ENCODE results near the gene BLID. TPM values are rescaled to one million over a fixed set of nuclear protein-coding genes. Genes with fewer than 3 reads are reported as not detected.

The BLID gene
- polyA plus RNA-seq, 10 donors = not detected

DNA sequence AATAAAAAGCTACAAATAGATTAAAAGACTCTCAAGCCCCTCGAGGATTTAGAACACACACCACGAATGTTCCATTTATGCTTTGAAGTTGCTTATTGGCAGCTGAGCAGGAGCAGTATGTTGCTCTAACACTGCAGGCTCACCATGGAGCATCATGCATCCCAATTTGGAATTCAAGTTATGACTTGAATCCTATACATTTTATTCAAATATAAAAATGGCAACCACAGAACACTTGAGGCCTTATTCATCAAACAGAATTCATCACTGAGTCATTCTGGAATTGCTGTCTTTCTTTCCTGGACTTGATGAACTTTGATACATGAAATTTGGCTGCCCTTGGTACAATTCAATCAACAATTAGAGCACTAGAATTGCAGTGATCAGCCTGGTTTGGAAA is 24.5 kb upstream of the BLID start:
- peak in 1 of 3 donors; percentile 90 for DNase-seq

DNA sequence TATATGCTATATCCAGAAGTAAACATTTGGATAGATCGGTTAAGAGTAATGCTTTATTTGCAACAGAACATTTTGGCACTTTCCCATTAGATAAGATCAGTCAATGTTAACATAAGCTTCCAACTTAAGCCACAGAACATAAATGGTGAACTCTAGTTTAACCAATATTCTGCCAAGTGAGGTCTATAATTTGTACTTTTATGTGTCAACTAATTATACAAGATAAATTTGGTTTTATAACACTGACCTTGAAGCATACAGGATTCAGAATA is 23.5 kb upstream of the BLID start:
- no peak for DNase-seq

DNA sequence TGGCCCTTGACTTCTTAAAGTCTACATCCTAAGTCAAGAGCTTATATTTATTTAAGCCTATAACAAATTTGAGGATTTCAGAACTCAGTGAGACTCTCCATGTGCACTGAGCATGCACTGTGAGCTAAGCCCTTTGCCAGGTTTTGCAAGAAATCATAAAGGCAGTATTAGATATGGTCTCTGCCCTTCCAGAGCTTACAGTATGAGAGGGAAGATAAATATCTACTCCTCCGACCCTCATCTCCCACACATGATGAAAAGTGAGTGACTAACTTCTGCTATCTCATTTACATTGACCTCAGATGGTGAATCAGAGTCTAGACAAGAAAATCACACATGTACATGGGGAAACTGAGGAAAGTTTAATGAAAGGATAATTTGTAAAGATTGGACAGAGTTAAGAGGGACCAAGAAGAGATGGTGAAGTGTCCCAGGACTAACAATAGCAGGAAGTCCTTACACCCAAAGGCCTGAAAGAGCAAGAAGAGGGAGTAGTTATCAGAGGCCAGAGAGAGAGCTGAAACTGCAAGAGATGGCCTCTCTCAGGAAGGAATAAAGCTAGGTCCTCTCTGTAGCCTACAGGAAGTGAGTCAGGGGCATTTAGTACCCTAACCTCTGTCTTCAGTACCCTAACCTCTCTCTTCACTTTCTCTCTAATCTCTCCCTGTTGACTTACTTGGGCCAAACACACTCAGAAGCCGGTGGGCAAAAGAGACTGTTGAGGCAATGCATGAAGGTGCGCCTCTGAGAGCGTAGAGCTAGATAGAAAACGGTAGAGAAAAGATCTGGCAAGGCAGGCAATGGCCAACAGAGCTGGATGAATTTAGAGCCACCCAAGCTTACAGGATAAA is 23.0 kb upstream of the BLID start:
- no peak for DNase-seq

- DNase-seq = peak; percentile 49 to 89 (median 67)
Observed at GRCh38 chr11:122137078-122137793, 21.2 kb upstream of the BLID start.

GRCh38 chr11:122131126-122131525 is 15.1 kb upstream of the BLID start:
- no peak for DNase-seq

GRCh38 chr11:122128146-122128545 is 12.1 kb upstream of the BLID start:
- DNase-seq = no peak

DNA sequence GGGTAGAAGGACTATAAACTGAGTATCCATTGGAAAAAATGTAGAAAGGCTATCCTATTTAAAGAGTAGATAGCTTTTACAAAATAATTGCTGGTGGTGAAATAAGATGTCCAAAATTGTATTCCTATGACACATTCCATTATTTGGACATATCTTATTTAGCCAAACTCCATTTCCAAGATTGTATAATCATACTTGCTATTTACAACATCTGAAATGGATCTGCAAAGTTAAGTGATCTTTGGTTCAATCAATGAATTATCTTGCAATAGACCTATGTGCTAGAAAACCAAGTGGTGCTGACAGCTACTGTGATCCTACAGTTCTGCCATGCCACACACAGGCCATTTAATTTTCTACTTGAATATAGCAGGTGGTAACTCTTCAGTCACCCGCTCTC is 11.0 kb upstream of the BLID start:
- no peak for DNase-seq

DNA sequence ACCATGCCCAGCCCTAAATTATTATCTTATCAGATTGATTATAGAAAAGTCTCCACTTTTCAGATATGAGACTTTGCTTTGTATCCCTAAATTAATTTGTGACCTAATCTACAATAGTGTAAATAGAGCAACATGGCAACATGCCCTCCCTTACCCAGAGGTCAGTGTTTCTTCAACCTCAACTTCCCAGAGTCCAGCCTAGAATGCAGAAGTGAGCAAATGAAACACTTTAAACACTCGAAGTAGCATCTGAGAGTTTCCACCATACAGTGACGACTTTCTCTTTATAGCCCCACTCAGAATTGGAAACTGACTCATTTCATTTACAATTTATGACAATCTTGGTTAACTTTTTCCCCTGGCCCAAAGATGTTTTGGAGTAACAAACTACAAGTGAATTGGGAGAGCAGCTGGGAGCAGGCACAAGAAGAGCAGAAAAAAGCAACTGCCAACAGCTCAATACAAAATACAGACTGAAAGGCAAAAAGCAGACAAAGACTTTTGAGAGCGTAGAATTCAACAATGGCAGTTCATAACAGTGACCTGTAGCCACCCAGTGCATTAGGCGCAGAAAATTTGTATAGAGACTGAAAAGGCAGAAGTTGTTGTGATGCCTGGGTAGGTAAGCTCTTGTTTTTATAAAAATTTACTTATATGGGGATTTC is 10.1 kb upstream of the BLID start:
- DNase-seq = no peak

DNA sequence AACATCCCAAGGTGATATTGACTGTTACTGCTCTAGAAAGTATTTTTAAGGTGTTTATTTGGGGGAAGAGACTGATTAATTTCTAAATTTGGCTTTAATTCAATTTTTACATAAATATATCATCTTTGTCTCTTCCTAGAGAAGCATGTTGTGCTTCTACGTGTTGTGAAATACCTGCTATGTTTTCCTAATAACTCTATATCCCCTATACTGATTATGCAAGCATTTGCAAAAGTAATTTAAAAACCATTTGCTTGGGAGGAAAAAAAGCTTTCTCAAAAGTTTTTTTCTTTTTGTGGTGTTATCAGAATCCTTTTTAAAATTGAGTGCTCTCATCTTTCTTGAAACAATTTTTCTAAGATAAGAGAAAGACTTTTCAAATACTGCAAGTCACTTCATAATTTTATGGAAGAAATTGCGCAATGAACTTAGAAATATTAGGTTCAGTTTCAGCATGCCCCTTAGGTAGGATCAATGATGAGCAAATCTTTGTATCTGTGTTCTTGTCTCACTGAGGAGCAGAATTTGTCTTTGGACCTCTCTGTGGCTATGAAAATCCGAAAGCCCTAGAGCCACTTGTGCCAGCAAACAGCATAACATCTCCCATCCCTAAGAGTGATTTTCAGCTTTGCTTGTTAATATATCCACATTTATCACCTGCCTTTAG is 7.4 kb upstream of the BLID start:
- no peak for DNase-seq

- no peak for DNase-seq
Observed at GRCh38 chr11:122122179-122122578, 6.2 kb upstream of the BLID start.

- DNase-seq = no peak
Observed at GRCh38 chr11:122120096-122120495, 4.1 kb upstream of the BLID start.

GRCh38 chr11:122116591-122116990 is 576 bp upstream of the BLID start:
- no peak for DNase-seq

GRCh38 chr11:122114976-122115375 is 1.0 kb downstream of the BLID start:
- DNase-seq = no peak

GRCh38 chr11:122113836-122114825 is 1.9 kb downstream of the BLID start:
- peak in 2 of 3 donors; percentile 40 to 70 for DNase-seq

DNA sequence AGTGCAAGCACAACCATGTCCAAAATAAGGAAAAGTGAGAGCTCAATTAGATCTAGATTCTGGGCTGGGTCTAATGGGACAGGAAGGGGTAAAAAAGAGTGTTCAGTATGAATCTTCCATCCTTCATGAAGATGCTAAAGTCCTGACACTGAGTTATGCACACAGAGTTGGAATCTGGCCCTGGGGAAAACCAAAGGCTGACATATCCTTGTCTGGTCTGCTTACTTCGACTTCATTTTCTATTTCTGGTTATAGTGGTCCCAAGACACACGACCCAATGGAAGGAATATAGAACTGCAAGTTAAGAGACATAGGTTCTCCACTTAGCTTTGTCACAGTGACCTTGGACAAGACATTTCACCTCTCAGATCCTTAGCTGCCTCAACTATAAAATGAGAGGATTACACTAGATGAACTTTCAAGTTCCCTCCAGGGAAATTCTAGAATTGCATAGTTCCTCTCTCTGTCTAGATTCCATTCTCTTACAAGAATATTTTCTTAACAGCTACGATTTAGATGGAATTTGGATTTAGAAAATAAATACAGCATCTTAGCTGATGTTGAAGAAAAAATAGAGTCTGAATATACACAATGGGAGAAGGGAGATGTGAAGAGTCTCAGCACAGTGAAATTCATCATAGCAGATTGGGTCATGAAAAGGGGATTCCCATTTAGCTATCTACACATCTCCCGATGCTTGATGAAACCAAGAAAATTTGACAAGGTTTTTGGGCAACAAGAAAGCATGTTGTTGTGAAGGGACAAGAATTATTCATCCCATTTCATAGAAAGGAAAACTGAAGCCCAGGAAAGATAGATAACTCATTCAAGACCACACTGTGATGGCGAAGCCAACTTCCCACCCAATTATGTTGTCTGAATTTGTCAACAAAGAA is 3.3 kb downstream of the BLID start:
- DNase-seq = no peak

- DNase-seq = no peak
Observed at GRCh38 chr11:122109932-122110331, 6.1 kb downstream of the BLID start.

DNA sequence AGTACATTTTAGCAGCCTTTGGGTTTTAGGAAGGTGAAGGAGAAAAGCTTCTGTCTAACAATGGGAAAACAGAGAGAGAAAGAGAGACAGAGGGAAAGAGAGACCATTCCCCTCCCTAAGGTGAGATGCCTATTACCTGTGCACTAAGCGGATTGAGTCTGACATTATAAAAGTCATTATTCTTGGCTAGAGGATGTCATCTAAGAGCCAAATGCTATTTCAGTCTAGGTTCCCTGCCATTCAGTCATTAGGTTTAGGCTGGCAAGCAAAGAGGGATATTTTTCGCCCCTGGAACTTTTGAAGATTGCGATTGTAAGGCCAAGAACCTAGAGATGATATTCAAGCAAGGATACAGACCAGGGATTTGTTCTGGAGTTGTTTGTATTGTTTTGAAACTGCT is 7.2 kb downstream of the BLID start:
- no peak for DNase-seq

GRCh38 chr11:122108192-122108799 is 7.7 kb downstream of the BLID start:
- peak in 2 of 3 donors; percentile 42 to 61 for DNase-seq

DNA sequence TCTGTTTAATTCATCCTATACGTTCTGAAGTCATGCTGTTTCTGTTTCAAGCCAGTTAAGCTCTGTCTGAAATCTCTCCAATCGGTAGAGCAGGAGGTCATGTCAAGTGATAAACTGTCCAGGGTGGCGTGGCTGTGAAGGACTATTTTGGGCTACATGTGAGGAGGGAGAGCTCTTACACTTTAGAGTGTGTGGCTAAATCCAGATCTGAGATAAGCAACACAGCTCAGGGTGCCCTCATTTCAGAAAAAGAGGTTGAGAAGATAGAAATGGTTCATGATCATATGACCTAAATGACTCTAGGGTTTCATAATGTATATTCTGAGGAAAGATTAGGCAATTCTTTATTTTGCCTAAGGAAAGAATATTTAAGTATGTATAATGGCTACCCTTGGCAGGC is 8.4 kb downstream of the BLID start:
- no peak for DNase-seq

DNA sequence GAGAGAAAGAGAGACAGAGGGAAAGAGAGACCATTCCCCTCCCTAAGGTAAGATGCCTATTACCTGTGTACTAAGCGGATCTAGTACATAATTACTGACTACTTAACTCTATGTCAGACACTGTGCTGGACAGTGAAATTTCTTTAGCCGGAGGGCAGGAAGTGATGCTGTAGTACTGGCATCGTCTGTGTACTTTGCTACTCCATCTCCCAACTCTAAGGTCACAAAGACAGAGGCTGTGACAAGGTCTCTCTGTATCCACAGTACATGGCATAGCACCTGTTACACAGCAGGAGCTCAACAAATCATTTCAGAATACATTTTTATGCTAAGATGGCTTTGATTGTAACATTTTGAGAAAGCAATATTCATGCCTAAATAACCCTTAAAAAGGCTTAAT is 9.0 kb downstream of the BLID start:
- no peak for DNase-seq

Data from muscle of back (tissue), 11 donors.